ENCODE results near the gene ABCA8. TPM values are rescaled to one million over a fixed set of nuclear protein-coding genes. Genes with fewer than 3 reads are reported as not detected.
A peak's percentile ranks its signal among the peaks of the same experiment; 100 is the strongest.

ABCA8 gene
- total and polyA plus RNA-seq, 4 donors, result 2.7 to 187 (median 7.8) TPM

GRCh38 chr17:68973098-68973846, 18.1 kb upstream of the ABCA8 start:
- Histone ChIP-seq H3K36me3 (ENCODE audit: control insufficient read depth in 4 of 4, insufficient read depth in 4 of 4, low read length in 4 of 4) (peaks cover 0 to 6% (median 1%) of the 10 kb centered on the region in 4 donors), H3K9me3 (ENCODE audit: control insufficient read depth in 4 of 4, insufficient read depth in 3 of 4, low read length in 3 of 4) (no peaks in the 10 kb centered on the region), H3K27ac (ENCODE audit: low read depth in 1 of 2, low read length in 1 of 2) (no peak overlapping the region), H3K4me3 (no peak overlapping the region), H3K27me3 (ENCODE audit: control insufficient read depth in 3 of 3, insufficient read depth in 3 of 3, low read length in 2 of 3) (no peaks in the 10 kb centered on the region), H3K9ac (ENCODE audit: insufficient read depth in 1 of 2, low read length in 2 of 2) (no peak overlapping the region), H3K4me1 (ENCODE audit: control insufficient read depth in 5 of 5, insufficient read depth in 5 of 5, low read length in 5 of 5) (no peaks in the 10 kb centered on the region)
- WGBS, 2 donors, result 57 to 66% methylated on average over 3 of the region's 3 CpGs
- no peak for DNase-seq
- no peak for ATAC-seq (ENCODE audit: insufficient read depth, low FRiP score)
- TF ChIP-seq CTCF (IDR thresholded peaks at IDR 0.05; ENCODE audit: control extremely low read depth, extremely low read depth), result no peak

GRCh38 chr17:68972119-68972704, 17.0 kb upstream of the ABCA8 start:
- H3K4me3 ChIP-seq, result no peak overlapping the region
- no peak overlapping the region for H3K27ac ChIP-seq (ENCODE audit: low read depth in 1 of 2, low read length in 1 of 2)
- WGBS, 2 donors, result 55 to 58% methylated on average over 4 of the region's 4 CpGs
- no peak for ATAC-seq (ENCODE audit: insufficient read depth, low FRiP score)
- no peak overlapping the region for H3K9ac ChIP-seq (ENCODE audit: insufficient read depth in 1 of 2, low read length in 2 of 2)
- H3K36me3 ChIP-seq (ENCODE audit: control insufficient read depth in 4 of 4, insufficient read depth in 4 of 4, low read length in 4 of 4), result peaks cover 0 to 4% (median 1%) of the 10 kb centered on the region in 4 donors
- peak in 2 of 3 donors; percentile 64 to 66 for DNase-seq
- no peaks in the 10 kb centered on the region for H3K27me3 ChIP-seq (ENCODE audit: control insufficient read depth in 3 of 3, insufficient read depth in 3 of 3, low read length in 2 of 3)
- H3K9me3 ChIP-seq (ENCODE audit: control insufficient read depth in 4 of 4, insufficient read depth in 3 of 4, low read length in 3 of 4), result no peaks in the 10 kb centered on the region
- no peaks in the 10 kb centered on the region for H3K4me1 ChIP-seq (ENCODE audit: control insufficient read depth in 5 of 5, insufficient read depth in 5 of 5, low read length in 5 of 5)
- peak; percentile 9 for TF ChIP-seq CTCF (IDR thresholded peaks at IDR 0.05; ENCODE audit: control extremely low read depth, extremely low read depth)

- no peak overlapping the region for H3K4me3 ChIP-seq
- H3K9ac ChIP-seq (ENCODE audit: insufficient read depth in 1 of 2, low read length in 2 of 2), result no peak overlapping the region
- H3K27ac ChIP-seq (ENCODE audit: low read depth in 1 of 2, low read length in 1 of 2), result no peak overlapping the region
- no peaks in the 10 kb centered on the region for H3K9me3 ChIP-seq (ENCODE audit: control insufficient read depth in 4 of 4, insufficient read depth in 3 of 4, low read length in 3 of 4)
- ATAC-seq (ENCODE audit: insufficient read depth, low FRiP score) (no peak), DNase-seq (peak in 1 of 3 donors; percentile 27)
- H3K27me3 ChIP-seq (ENCODE audit: control insufficient read depth in 3 of 3, insufficient read depth in 3 of 3, low read length in 2 of 3), result no peaks in the 10 kb centered on the region
- no peak for TF ChIP-seq CTCF (IDR thresholded peaks at IDR 0.05; ENCODE audit: control extremely low read depth, extremely low read depth)
- WGBS, 2 donors, result 50 to 65% methylated on average over 5 of the region's 5 CpGs
- H3K4me1 ChIP-seq (ENCODE audit: control insufficient read depth in 5 of 5, insufficient read depth in 5 of 5, low read length in 5 of 5), result no peaks in the 10 kb centered on the region
- no peaks in the 10 kb centered on the region for H3K36me3 ChIP-seq (ENCODE audit: control insufficient read depth in 4 of 4, insufficient read depth in 4 of 4, low read length in 4 of 4)
These were observed 13.9 kb upstream of the ABCA8 start for GRCh38 chr17:68969101-68969500.
